Ascending aorta (tissue), 2 donors: ENCODE results near the gene DMD. TPM values are rescaled to one million over a fixed set of nuclear protein-coding genes. Genes with fewer than 3 reads are reported as not detected.

Experiments
- DNase-seq, 2 donors: peaks; one replicate each; pipeline ENCODE4 v3.0.0-alpha.2; 2019; ENCODE audit warnings: low spot score in 2 of 2
- H3K27ac ChIP-seq, 2 donors: fragments of 200-600 bp; sonication (generic); one replicate each; pipeline ENCODE4 v1.5.1; 2016 to 2017; ENCODE audit warnings: mild to moderate bottlenecking in 1 of 2
- H3K27me3 ChIP-seq: fragments of 200-600 bp; sonication (generic); one replicate; pipeline ENCODE4 v1.5.1; 2017
- H3K36me3 ChIP-seq, 2 donors: fragments of 200-600 bp; sonication (generic); one replicate each; pipeline ENCODE4 v1.5.1; 2016
- H3K4me1 ChIP-seq, 2 donors: fragments of 200-600 bp; sonication (generic); one replicate each; pipeline ENCODE4 v1.5.1; 2016 to 2017; ENCODE audit warnings: mild to moderate bottlenecking in 1 of 2
- H3K4me3 ChIP-seq, 2 donors: fragments of 200-600 bp; sonication (generic); one replicate each; pipeline ENCODE4 v1.5.1; 2016 to 2017; ENCODE audit warnings: mild to moderate bottlenecking in 1 of 2
- H3K9me3 ChIP-seq, 2 donors: fragments of 200-600 bp; sonication (generic); one replicate each; pipeline ENCODE4 v1.5.1; 2016
- CTCF ChIP-seq, 3 experiments: fragments of 200-600 bp in 2 of 3; fragments of 450-650 bp in 1 of 3; sonication (generic) in 2 of 3; IDR thresholded peaks; one replicate each; pipeline ENCODE4 v1.5.1; 2016 to 2019; ENCODE audit warnings: antibody characterized with exemption in 3 of 3, mild to moderate bottlenecking in 1 of 3, moderate library complexity in 1 of 3
- intact Hi-C: fragments of 100-400 bp; cut with DNase I; formaldehyde crosslinking; loops from one replicate; pipeline ENCODE4 v1.15.1; 2023
- total RNA-seq: library from RNA; depleted of rRNA; stranded (reverse); fragments of >200 nt; gene quantifications from one replicate; pipeline ENCODE4 v1.1.0, GENCODE V29; 2016

Gene DMD
- total RNA-seq, 1 donor from 2014 or later = 40.0 TPM

DNA sequence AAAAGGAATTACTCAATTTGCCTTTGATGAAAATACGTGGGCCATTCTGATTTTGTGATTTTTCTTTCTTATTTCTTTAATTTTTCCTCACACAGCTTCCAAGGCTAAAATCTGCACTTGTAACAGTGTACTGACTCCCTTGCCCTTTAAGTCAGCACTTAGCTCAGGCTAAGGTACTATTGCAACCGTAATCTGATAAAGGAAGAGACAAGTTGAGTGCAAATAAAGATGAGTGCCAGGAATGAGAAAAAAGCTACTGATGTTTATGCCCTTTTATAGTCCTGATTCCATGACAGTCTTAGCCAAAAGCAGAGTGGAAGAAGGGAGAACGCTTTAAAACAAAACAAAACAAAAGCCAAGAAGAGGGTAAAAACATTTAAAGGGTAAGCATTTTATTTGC is 6.0 kb downstream of the DMD start:
- peak overlapping the region; percentile 28 to 57 for H3K4me3 ChIP-seq
- H3K36me3 ChIP-seq = no peaks in the 10 kb centered on the region
- no peaks in the 10 kb centered on the region for H3K9me3 ChIP-seq
- peak overlapping the region; percentile 63 to 68 for H3K27ac ChIP-seq
- no peaks in the 10 kb centered on the region for H3K27me3 ChIP-seq
- H3K4me1 ChIP-seq = no peaks in the 10 kb centered on the region
- no peak for TF ChIP-seq CTCF (IDR thresholded peaks at IDR 0.05)
- intact Hi-C loops = loop anchor here (10.0 kb wide), 1 partner anchor 171 kb away; no protein-coding TSS in a partner anchor
- DNase-seq = no peak

- DNase-seq = no peak
- peak overlapping the region; percentile 63 to 68 for H3K27ac ChIP-seq
- H3K9me3 ChIP-seq = no peaks in the 10 kb centered on the region
- intact Hi-C loops = loop anchor here (10.0 kb wide), 1 partner anchor 170 kb away; no protein-coding TSS in a partner anchor
- no peaks in the 10 kb centered on the region for H3K27me3 ChIP-seq
- H3K36me3 ChIP-seq = no peaks in the 10 kb centered on the region
- no peak for TF ChIP-seq CTCF (IDR thresholded peaks at IDR 0.05)
- H3K4me3 ChIP-seq = peak overlapping the region; percentile 28 to 57
- H3K4me1 ChIP-seq = no peaks in the 10 kb centered on the region
Observed at GRCh38 chrX:33204889-33205288, 6.5 kb downstream of the DMD start.

DNA sequence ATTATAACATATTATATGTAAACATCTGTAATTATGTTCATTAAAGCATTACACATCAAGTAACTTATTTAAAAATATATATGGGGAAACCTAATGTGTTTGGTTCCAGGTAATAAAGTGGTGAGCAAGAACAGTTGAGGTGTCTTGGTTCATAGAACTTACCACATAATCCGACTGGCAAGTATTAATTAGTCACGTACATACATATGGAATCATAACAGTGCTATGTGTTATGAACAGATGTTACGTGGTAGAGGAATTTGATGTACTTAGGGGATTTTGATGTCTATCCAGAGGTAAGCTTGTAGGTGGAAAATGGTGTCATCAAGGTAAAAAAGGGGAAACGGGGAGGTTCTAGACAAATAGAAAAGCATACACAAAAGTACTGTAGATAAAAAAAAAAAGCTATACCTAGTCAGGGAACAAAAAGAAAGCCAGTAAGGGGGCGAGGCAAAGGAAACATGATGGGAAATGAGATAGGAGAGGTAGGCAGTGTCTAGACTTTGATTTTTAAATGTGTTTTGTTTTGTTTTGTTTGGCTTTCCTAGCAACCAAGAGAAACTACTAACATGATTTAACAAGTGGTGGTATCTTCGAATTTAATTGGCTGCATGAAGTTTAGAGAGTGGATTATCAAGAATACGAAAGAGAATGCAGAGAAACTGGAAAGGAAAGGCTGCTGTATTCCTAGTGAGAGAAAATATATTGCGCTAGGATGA is 12.6 kb downstream of the DMD start:
- H3K27me3 ChIP-seq = no peaks in the 10 kb centered on the region
- H3K9me3 ChIP-seq = no peaks in the 10 kb centered on the region
- peaks cover 0 to 5% of the 10 kb centered on the region in 2 donors for H3K4me1 ChIP-seq
- H3K4me3 ChIP-seq = no peak overlapping the region
- H3K27ac ChIP-seq = no peak overlapping the region
- no peak for DNase-seq
- intact Hi-C loops = no loop called here
- H3K36me3 ChIP-seq = no peaks in the 10 kb centered on the region
- no peak for TF ChIP-seq CTCF (IDR thresholded peaks at IDR 0.05)

- Histone ChIP-seq H3K9me3 (no peaks in the 10 kb centered on the region), H3K27ac (peak overlapping the region; percentile 56 to 61), H3K36me3 (no peaks in the 10 kb centered on the region), H3K4me1 (peaks cover 0 to 5% of the 10 kb centered on the region in 2 donors), H3K4me3 (no peak overlapping the region), H3K27me3 (no peaks in the 10 kb centered on the region)
- no peak for DNase-seq
- TF ChIP-seq CTCF (IDR thresholded peaks at IDR 0.05) = no peak
- intact Hi-C loops = no loop called here
Observed at GRCh38 chrX:33195698-33196097, 15.7 kb downstream of the DMD start.

DNA sequence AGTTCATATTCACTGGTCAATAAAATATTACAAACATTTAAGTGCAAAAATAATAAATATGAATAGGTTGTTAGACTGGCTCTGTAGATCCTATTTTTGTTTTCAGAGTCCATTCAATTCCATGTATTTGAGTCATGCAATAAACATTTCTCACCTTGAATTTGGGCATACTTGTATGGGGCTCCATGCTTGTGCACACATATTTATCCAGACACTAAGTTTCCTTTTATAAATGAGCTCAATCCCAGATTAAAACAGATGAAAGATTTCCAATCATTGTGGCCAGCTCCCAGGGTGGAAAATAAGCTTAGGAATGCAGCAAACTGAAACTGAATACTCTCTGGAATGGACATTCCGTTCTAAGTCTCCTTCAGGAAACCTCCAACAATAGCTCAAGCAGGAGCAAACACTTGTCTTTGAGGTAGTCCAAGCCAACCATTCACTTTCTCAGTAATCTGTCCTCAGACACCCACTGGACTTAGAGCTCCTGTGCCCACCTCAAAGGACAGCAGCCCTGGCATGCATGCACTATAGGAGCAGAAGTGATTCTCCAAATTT is 16.4 kb downstream of the DMD start:
- H3K9me3 ChIP-seq = no peaks in the 10 kb centered on the region
- no peak for TF ChIP-seq CTCF (IDR thresholded peaks at IDR 0.05)
- H3K27ac ChIP-seq = peak overlapping the region; percentile 30 to 61
- intact Hi-C loops = no loop called here
- no peaks in the 10 kb centered on the region for H3K36me3 ChIP-seq
- no peak for DNase-seq
- H3K27me3 ChIP-seq = no peaks in the 10 kb centered on the region
- peaks cover 0 to 5% of the 10 kb centered on the region in 2 donors for H3K4me1 ChIP-seq
- peak overlapping the region; percentile 5 to 44 for H3K4me3 ChIP-seq
